Measurements from ENCODE around the gene HRAS. TPM values are rescaled to one million over a fixed set of nuclear protein-coding genes. Genes with fewer than 3 reads are reported as not detected.

The HRAS gene
- polyA plus RNA-seq, 1 of the 3 experiments (the other 2 are of a cell fraction), result 217 TPM

DNA sequence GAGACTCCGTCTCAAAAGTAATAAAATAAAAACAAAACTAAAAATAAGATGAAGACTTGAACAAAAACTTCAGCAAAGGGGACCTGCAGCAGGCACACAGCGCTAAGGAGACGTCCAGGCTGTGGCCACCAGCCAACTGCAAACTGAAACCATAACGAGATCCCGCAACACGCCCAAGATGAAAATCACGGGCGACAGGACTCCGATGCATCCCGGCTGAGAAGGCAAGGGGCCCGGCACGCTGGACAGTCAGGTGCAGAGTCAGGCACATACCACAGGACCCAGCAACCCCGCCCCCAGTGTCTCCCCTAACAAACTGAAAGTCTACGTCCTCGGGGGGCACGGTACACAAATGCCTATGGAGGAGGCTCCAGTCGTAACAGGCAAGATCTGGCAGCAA is 9.2 kb downstream of the HRAS start:
- H3K9me3 ChIP-seq, result no peaks in the 10 kb centered on the region
- CTCF ChIA-PET, result no interaction called here
- no peak for DNase-seq
- H3K9ac ChIP-seq, result no peak overlapping the region
- H2AFZ ChIP-seq (ENCODE audit: low read depth), result no peak overlapping the region
- H3K36me3 ChIP-seq (replicated peaks in 1 of 2; ENCODE audit: control insufficient read depth in 1 of 2, insufficient read depth in 2 of 2, low read length in 1 of 2), result peaks cover 0 to under 1% of the 10 kb centered on the region in 2 experiments
- whole genome bisulfite sequencing (ENCODE audit: low lambda C conversion rate), result 56% methylated on average over 15 of the region's 17 CpGs
- TF ChIP-seq YY1 (IDR thresholded peaks at IDR 0.05; ENCODE audit: low read depth) (no peak), RCOR1 (IDR thresholded peaks at IDR 0.05; ENCODE audit: low read length) (no peak), GABPA (IDR thresholded peaks at IDR 0.05; ENCODE audit: low read depth) (no peak), NRF1 (IDR thresholded peaks at IDR 0.05; ENCODE audit: low read depth, low read length) (no peak), RFX5 (IDR thresholded peaks at IDR 0.05; ENCODE audit: low read length) (no peak), EZH2phosphoT487 (IDR thresholded peaks at IDR 0.05; ENCODE audit: borderline replicate concordance, low read depth) (no peak), FOSL2 (IDR thresholded peaks at IDR 0.05; ENCODE audit: borderline replicate concordance, low read depth) (no peak), MEF2A (IDR thresholded peaks at IDR 0.05; ENCODE audit: borderline replicate concordance, low read depth) (no peak), RAD21 (IDR thresholded peaks at IDR 0.05; ENCODE audit: low read length) (no peak), FOXM1 (IDR thresholded peaks at IDR 0.05; ENCODE audit: low read depth) (no peak), TEAD4 (IDR thresholded peaks at IDR 0.05; ENCODE audit: borderline replicate concordance, insufficient read depth) (no peak), NFIC (IDR thresholded peaks at IDR 0.05; ENCODE audit: borderline replicate concordance) (no peak)
- TF ChIP-seq, protein P1, sequence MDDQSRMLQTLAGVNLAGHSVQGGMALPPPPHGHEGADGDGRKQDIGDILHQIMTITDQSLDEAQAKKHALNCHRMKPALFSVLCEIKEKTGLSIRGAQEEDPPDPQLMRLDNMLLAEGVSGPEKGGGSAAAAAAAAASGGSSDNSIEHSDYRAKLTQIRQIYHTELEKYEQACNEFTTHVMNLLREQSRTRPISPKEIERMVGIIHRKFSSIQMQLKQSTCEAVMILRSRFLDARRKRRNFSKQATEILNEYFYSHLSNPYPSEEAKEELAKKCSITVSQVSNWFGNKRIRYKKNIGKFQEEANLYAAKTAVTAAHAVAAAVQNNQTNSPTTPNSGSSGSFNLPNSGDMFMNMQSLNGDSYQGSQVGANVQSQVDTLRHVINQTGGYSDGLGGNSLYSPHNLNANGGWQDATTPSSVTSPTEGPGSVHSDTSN (IDR thresholded peaks at IDR 0.05), result no peak
- TF ChIP-seq, protein P2, sequence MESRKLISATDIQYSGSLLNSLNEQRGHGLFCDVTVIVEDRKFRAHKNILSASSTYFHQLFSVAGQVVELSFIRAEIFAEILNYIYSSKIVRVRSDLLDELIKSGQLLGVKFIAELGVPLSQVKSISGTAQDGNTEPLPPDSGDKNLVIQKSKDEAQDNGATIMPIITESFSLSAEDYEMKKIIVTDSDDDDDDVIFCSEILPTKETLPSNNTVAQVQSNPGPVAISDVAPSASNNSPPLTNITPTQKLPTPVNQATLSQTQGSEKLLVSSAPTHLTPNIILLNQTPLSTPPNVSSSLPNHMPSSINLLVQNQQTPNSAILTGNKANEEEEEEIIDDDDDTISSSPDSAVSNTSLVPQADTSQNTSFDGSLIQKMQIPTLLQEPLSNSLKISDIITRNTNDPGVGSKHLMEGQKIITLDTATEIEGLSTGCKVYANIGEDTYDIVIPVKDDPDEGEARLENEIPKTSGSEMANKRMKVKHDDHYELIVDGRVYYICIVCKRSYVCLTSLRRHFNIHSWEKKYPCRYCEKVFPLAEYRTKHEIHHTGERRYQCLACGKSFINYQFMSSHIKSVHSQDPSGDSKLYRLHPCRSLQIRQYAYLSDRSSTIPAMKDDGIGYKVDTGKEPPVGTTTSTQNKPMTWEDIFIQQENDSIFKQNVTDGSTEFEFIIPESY (IDR thresholded peaks at IDR 0.05; ENCODE audit: borderline replicate concordance, low read depth), result no peak
- TF ChIP-seq, protein P3, sequence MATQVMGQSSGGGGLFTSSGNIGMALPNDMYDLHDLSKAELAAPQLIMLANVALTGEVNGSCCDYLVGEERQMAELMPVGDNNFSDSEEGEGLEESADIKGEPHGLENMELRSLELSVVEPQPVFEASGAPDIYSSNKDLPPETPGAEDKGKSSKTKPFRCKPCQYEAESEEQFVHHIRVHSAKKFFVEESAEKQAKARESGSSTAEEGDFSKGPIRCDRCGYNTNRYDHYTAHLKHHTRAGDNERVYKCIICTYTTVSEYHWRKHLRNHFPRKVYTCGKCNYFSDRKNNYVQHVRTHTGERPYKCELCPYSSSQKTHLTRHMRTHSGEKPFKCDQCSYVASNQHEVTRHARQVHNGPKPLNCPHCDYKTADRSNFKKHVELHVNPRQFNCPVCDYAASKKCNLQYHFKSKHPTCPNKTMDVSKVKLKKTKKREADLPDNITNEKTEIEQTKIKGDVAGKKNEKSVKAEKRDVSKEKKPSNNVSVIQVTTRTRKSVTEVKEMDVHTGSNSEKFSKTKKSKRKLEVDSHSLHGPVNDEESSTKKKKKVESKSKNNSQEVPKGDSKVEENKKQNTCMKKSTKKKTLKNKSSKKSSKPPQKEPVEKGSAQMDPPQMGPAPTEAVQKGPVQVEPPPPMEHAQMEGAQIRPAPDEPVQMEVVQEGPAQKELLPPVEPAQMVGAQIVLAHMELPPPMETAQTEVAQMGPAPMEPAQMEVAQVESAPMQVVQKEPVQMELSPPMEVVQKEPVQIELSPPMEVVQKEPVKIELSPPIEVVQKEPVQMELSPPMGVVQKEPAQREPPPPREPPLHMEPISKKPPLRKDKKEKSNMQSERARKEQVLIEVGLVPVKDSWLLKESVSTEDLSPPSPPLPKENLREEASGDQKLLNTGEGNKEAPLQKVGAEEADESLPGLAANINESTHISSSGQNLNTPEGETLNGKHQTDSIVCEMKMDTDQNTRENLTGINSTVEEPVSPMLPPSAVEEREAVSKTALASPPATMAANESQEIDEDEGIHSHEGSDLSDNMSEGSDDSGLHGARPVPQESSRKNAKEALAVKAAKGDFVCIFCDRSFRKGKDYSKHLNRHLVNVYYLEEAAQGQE (IDR thresholded peaks at IDR 0.05; ENCODE audit: low read depth, low read length), result no peak
- TF ChIP-seq, protein P4, sequence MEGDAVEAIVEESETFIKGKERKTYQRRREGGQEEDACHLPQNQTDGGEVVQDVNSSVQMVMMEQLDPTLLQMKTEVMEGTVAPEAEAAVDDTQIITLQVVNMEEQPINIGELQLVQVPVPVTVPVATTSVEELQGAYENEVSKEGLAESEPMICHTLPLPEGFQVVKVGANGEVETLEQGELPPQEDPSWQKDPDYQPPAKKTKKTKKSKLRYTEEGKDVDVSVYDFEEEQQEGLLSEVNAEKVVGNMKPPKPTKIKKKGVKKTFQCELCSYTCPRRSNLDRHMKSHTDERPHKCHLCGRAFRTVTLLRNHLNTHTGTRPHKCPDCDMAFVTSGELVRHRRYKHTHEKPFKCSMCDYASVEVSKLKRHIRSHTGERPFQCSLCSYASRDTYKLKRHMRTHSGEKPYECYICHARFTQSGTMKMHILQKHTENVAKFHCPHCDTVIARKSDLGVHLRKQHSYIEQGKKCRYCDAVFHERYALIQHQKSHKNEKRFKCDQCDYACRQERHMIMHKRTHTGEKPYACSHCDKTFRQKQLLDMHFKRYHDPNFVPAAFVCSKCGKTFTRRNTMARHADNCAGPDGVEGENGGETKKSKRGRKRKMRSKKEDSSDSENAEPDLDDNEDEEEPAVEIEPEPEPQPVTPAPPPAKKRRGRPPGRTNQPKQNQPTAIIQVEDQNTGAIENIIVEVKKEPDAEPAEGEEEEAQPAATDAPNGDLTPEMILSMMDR (IDR thresholded peaks at IDR 0.05), result no peak
- H3K4me2 ChIP-seq, result no peak overlapping the region
- no peaks in the 10 kb centered on the region for H3K9me2 ChIP-seq
- H3K79me2 ChIP-seq (ENCODE audit: insufficient read depth), result no peaks in the 10 kb centered on the region
- H3K27ac ChIP-seq (ENCODE audit: low read depth in 2 of 2, low read length in 1 of 2), result no peak overlapping the region
- H4K20me1 ChIP-seq (ENCODE audit: insufficient read depth), result no peaks in the 10 kb centered on the region
- no peak overlapping the region for H3K4me3 ChIP-seq (ENCODE audit: low read depth in 2 of 2, low read length in 1 of 2)
- no peaks in the 10 kb centered on the region for H3K4me1 ChIP-seq (ENCODE audit: control insufficient read depth in 1 of 2, insufficient read depth in 2 of 2, low read depth in 1 of 2, low read length in 1 of 2)
- POLR2A ChIA-PET, result no interaction called here
- H3F3A ChIP-seq (replicated peaks; ENCODE audit: insufficient read depth), result no peaks in the 10 kb centered on the region
- H3K27me3 ChIP-seq (ENCODE audit: insufficient read depth), result no peaks in the 10 kb centered on the region
